ENCODE measurements around the gene NKX2-1. TPM values are rescaled to one million over a fixed set of nuclear protein-coding genes. Genes with fewer than 3 reads are reported as not detected.
"Not testable (repeated sequence)": the region's sequence is repeated elsewhere in the genome, so short reads cannot be mapped to it uniquely, and the experiment has no call there.

Gene NKX2-1
- not detected for total RNA-seq

DNA sequence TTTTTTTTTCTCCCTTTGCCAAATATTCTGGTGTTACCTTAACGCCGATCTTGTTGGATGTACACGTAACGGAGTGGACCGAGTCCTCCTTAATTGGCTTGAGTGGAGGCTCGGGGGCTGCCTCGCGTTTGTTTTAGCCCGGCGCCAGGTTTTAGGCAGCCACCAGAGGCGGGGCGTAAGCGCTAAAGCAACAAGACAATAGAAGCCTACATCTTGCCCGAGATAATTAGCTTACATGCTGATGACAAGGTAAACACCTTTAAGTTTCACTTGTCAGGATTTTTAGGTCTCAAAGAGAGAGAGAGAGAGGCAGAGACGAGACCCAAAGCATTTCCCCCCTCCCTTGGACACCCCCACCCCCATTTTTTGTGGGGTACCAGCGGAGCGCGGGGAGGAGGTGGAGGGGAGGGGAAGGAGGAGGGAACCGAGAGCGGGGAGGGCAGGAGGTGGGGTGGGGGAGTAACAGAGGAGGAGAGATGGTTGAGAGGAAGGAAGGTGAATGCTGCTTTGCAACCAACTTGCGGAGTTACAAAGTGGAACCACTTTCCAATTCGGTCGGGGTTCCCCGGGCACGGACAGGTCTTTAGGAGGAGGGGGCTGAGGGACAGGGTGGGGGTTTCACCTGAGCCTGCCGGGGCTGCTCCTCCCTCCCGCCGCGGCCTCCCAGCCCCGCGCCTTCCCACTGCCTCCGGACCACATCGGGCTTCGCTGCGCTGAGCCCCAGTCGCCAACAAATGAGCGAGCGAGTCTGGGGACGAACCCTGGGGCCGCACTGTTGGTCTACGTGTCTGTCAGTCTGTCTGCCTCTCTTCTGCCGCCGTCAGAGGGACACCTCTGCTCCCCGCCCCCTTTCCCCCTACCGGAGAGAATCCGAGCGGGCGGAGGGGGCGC lies at the start of gene NKX2-1:
NKX2-1 (minus strand) TSS at position 802 of the 891 bp plus-strand sequence; CDS start at position 699, 103 bp downstream.
- no peak for DNase-seq
- ChIA-PET CTCF (no interaction called here), POLR2A (no interaction called here)

DNA sequence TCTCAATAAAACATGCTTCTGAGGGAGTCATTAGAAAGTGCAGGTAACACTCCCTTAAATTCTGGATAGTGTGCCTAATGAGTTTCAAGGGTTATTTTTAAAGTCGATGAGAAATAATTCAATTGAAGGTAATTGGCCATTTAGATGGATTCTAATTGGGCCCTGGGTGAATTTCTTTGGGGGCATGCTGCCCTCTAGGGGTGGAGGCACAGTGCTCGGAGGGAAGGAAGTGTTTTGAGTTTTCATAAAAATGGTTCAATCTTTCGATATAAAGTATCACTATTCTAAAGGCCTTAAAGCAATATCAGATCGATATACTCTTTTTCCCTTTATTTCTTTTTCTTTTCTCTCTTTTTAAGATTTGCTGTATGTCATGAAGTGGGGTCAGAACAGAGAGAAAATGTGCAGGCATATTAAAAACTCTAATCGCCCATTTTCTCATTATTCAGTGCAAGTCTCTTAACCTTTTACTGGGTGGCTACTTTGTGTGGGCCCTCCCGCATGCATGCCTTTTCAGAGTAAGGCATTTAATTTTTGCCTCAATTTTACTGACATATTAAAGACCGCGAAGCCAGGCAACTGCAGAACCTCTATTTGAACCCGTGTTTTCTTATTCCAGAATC lies 36.9 kb upstream of the NKX2-1 start:
- Mint-ChIP-seq H3K27ac (no peak overlapping the region), H3K36me3 (ENCODE audit: low read depth) (no peaks in the 10 kb centered on the region), H3K4me3 (no peak overlapping the region), H3K4me1 (no peaks in the 10 kb centered on the region), H3K9me3 (no peaks in the 10 kb centered on the region), H3K27me3 (peaks cover 10% of the 10 kb centered on the region)
- peak; percentile 20 for DNase-seq
- ChIA-PET CTCF (no interaction called here), POLR2A (no interaction called here)

More for the DNA sequence above, at the start of gene NKX2-1:
- H3K4me3 Mint-ChIP-seq, result peak within 1 kb of the TSS; percentile 15
- no peak within 1 kb of the TSS for H3K27ac Mint-ChIP-seq
- no peaks in the 10 kb centered on the region for H3K9me3 Mint-ChIP-seq
- H3K27me3 Mint-ChIP-seq, result peaks cover 76% of the 10 kb centered on the region
- H3K4me1 Mint-ChIP-seq, result peaks cover 6% of the 10 kb centered on the region
- peaks cover 2% of the 10 kb centered on the region for H3K36me3 Mint-ChIP-seq (ENCODE audit: low read depth)

GRCh38 chr14:36555998-36556743 lies 36.1 kb upstream of the NKX2-1 start:
- DNase-seq, result no peak
- Mint-ChIP-seq H3K9me3 (no peaks in the 10 kb centered on the region), H3K27ac (no peak overlapping the region), H3K27me3 (peaks cover 8% of the 10 kb centered on the region), H3K4me1 (no peaks in the 10 kb centered on the region), H3K36me3 (ENCODE audit: low read depth) (no peaks in the 10 kb centered on the region), H3K4me3 (no peak overlapping the region)
- ChIA-PET POLR2A (no interaction called here), CTCF (interaction anchor here (0.9 to 3.5 kb wide), 8 partner anchors 7 to 386 kb away, joined by 3 to 23 read pairs (median 4); no protein-coding TSS in a partner anchor)

GRCh38 chr14:36553656-36554260 lies 33.7 kb upstream of the NKX2-1 start:
- DNase-seq, result no peak
- ChIA-PET POLR2A (no interaction called here), CTCF (interaction anchor here (0.6 to 3.5 kb wide), 15 partner anchors 10 to 826 kb away, joined by 3 to 23 read pairs (median 4); no protein-coding TSS in a partner anchor)
- H3K27ac Mint-ChIP-seq, result no peak overlapping the region
- no peaks in the 10 kb centered on the region for H3K9me3 Mint-ChIP-seq
- no peak overlapping the region for H3K4me3 Mint-ChIP-seq
- no peaks in the 10 kb centered on the region for H3K36me3 Mint-ChIP-seq (ENCODE audit: low read depth)
- no peaks in the 10 kb centered on the region for H3K4me1 Mint-ChIP-seq
- H3K27me3 Mint-ChIP-seq, result peaks cover 6% of the 10 kb centered on the region

- DNase-seq, result no peak
- ChIA-PET CTCF (no interaction called here), POLR2A (no interaction called here)
- H3K9me3 Mint-ChIP-seq, result no peaks in the 10 kb centered on the region
- H3K27ac Mint-ChIP-seq, result no peak overlapping the region
- no peaks in the 10 kb centered on the region for H3K36me3 Mint-ChIP-seq (ENCODE audit: low read depth)
- peaks cover 6% of the 10 kb centered on the region for H3K27me3 Mint-ChIP-seq
- no peak overlapping the region for H3K4me3 Mint-ChIP-seq
- H3K4me1 Mint-ChIP-seq, result no peaks in the 10 kb centered on the region
Measured at GRCh38 chr14:36550899-36551298, 30.9 kb upstream of the NKX2-1 start.

DNA sequence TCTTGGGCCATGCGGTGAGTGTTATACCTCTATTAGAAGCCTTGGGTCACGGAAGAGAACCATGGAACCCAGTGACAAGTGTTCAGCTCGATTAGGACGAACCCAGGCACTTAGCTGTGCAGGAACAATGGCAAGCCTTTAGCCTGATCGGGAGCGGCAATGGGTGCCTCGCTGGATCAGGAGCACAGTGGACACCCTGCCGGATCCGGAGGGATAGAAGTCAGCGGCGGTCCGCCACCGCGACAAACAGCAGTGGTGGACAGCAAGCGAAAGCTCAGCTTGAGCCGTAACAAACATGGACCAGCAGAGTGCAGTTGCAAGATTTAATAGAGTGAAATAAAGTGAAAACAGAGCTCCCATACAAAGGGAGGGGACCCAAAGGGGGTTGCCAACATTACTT lies 24.2 kb upstream of the NKX2-1 start:
- H3K9me3 Mint-ChIP-seq; POLR2A ChIA-PET; CTCF ChIA-PET; H3K4me3 Mint-ChIP-seq; H3K4me1 Mint-ChIP-seq; H3K27me3 Mint-ChIP-seq; H3K36me3 Mint-ChIP-seq (ENCODE audit: low read depth); H3K27ac Mint-ChIP-seq; DNase-seq: not testable (repeated sequence)

DNA sequence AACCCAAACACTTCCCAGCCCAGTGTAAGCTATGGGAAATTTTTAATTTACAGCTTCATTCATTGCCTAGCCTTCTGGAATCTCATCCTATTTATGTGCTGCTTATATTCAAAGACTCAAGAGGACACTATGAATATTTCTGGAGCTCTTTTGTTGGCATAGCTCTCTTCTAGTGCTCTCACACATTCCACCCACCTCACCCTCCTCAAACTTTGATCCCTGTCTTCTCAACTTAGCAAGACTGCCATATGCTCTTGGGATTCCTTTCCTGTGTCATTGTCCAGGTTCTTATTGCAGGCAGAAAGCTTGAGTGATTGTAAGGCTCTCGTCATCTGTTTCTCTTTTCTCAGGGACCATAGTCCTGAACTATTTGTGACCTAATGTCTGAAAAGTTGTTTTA lies 18.0 kb upstream of the NKX2-1 start:
- peaks cover 10% of the 10 kb centered on the region for H3K27me3 Mint-ChIP-seq
- H3K27ac Mint-ChIP-seq, result no peak overlapping the region
- H3K36me3 Mint-ChIP-seq (ENCODE audit: low read depth), result no peaks in the 10 kb centered on the region
- no peak overlapping the region for H3K4me3 Mint-ChIP-seq
- no peaks in the 10 kb centered on the region for H3K9me3 Mint-ChIP-seq
- CTCF ChIA-PET, result interaction anchor here (0.8 to 2.2 kb wide), 2 partner anchors 13 to 16 kb away, joined by 3 to 20 read pairs; no protein-coding TSS in a partner anchor
- H3K4me1 Mint-ChIP-seq, result no peaks in the 10 kb centered on the region
- POLR2A ChIA-PET, result no interaction called here
- DNase-seq, result no peak

GRCh38 chr14:36529062-36529461 lies 9.0 kb upstream of the NKX2-1 start:
- H3K4me1 Mint-ChIP-seq, result no peaks in the 10 kb centered on the region
- peaks cover 42% of the 10 kb centered on the region for H3K27me3 Mint-ChIP-seq
- POLR2A ChIA-PET, result interaction anchor here (0.8 kb wide), 1 partner anchor 10 kb away, joined by 3 read pairs; no protein-coding TSS in a partner anchor
- H3K27ac Mint-ChIP-seq, result no peak overlapping the region
- H3K36me3 Mint-ChIP-seq (ENCODE audit: low read depth), result no peaks in the 10 kb centered on the region
- no peaks in the 10 kb centered on the region for H3K9me3 Mint-ChIP-seq
- H3K4me3 Mint-ChIP-seq, result no peak overlapping the region
- CTCF ChIA-PET, result no interaction called here
- DNase-seq, result no peak

DNA sequence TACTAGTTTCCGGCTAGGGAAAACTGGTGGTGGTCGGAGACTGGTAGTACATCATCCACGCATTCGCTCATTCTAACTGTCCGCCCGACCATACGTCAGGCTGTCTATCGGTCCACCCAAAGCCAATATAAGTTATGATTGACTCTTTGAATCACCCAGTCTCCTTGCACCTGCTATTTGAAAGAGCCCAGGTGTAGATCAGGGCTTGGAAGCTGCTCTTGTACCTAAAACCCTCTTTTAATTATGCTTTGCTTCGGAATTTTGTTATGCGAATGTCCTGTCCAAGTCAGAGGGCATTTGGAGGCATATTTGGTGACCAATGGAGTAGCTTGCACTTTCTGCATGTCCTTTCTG lies 5.7 kb upstream of the NKX2-1 start:
- no peak for DNase-seq
- H3K9me3 Mint-ChIP-seq, result no peaks in the 10 kb centered on the region
- H3K27ac Mint-ChIP-seq, result no peak overlapping the region
- no peaks in the 10 kb centered on the region for H3K36me3 Mint-ChIP-seq (ENCODE audit: low read depth)
- ChIA-PET CTCF (interaction anchor here (1.5 kb wide), 1 partner anchor 20 kb away, joined by 3 read pairs; no protein-coding TSS in a partner anchor), POLR2A (no interaction called here)
- peaks cover 71% of the 10 kb centered on the region for H3K27me3 Mint-ChIP-seq
- H3K4me3 Mint-ChIP-seq, result no peak overlapping the region
- peaks cover under 1% of the 10 kb centered on the region for H3K4me1 Mint-ChIP-seq

GRCh38 chr14:36524874-36525745 lies 5.1 kb upstream of the NKX2-1 start:
- Mint-ChIP-seq H3K27me3 (peaks cover 73% of the 10 kb centered on the region), H3K9me3 (no peaks in the 10 kb centered on the region), H3K4me1 (peaks cover 1% of the 10 kb centered on the region), H3K36me3 (ENCODE audit: low read depth) (no peaks in the 10 kb centered on the region), H3K27ac (no peak overlapping the region), H3K4me3 (no peak overlapping the region)
- CTCF ChIA-PET, result interaction anchor here (0.6 to 1.5 kb wide), 4 partner anchors 9 to 31 kb away, joined by 3 to 4 read pairs (median 3); no protein-coding TSS in a partner anchor
- no peak for DNase-seq
- POLR2A ChIA-PET, result no interaction called here

- H3K4me1 Mint-ChIP-seq, result peaks cover 4% of the 10 kb centered on the region
- DNase-seq, result no peak
- ChIA-PET POLR2A (no interaction called here), CTCF (interaction anchor here (0.6 to 1.5 kb wide), 5 partner anchors 10 to 126 kb away, joined by 3 to 4 read pairs (median 3); no protein-coding TSS in a partner anchor)
- no peak overlapping the region for H3K27ac Mint-ChIP-seq
- H3K4me3 Mint-ChIP-seq, result no peak overlapping the region
- H3K36me3 Mint-ChIP-seq (ENCODE audit: low read depth), result no peaks in the 10 kb centered on the region
- H3K9me3 Mint-ChIP-seq, result no peaks in the 10 kb centered on the region
- peaks cover 77% of the 10 kb centered on the region for H3K27me3 Mint-ChIP-seq
Measured at GRCh38 chr14:36524220-36524837, 4.3 kb upstream of the NKX2-1 start.

Data from activated CD4-positive, alpha-beta memory T cell treated with anti-CD3 and anti-CD28 coated beads, Interleukin-2, amount 10 ng/mL, durations not matched to agents 7 days and 5 days (primary cell).